NCI-H2227 (cell line): ENCODE results near the gene CTAG1A.
"Not testable (repeated sequence)": the region's sequence is repeated elsewhere in the genome, so short reads cannot be mapped to it uniquely, and the experiment has no call there.

Experiments
- DNase-seq: peaks from one replicate; lab custom pipeline; 2025; ENCODE audit not compliant: unreplicated experiment; lab: John Stamatoyannopoulos, UW

The CTAG1A gene

DNA sequence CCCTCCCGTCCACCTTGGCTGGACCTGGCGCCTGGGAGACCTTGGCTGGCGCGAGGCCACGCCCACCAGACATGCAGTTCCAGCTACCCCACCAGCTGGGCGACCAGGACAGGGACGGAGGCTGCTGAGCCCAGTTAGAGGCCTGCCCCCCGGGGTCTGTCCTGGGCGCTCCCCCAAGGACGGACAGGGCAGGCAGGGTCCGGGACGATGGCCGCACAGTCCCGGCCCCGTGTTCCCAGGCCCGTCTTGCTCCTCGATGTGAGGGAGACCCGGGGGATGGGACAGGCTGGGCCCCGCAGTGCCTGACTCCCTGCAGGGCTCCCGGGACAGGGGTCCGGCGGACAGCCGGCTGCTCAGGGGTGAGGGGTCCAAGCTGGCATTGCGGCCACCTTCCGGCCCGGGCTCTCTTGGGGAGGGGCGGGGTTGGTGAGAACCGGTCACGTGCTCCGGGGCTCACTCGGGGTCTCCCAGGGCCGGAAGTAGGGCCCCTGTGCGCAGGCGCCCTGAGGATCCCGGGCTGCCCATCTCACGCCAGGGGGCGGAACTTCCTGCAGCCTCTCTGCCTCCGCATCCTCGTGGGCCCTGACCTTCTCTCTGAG is at the start of gene CTAG1A:
Gene CTAG1A, plus strand, starts transcription at position 549 of the 599 bp plus-strand sequence. CDS start 74 bp downstream, outside the sequence.
- DNase-seq = not testable (repeated sequence)

DNA sequence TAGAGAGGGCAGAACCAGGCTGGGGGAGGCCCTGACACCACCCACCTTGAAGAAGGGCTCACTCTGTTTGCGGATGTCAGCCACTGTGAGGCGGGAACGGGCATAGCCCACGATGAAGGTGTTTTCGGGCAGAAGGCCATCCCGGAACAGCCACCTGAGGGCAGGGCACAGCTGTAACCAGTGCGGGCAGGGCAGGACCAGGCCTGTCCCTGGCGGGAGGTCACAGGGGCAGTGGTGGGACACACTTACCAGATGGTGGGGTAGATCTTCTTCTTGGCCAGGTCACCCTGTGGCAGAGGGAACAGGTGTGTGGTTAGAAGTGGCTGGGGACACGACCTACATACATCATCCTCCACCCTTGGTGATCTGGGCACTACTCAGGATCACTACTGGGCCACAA is 49.0 kb upstream of the CTAG1A start:
- DNase-seq = no peak

DNA sequence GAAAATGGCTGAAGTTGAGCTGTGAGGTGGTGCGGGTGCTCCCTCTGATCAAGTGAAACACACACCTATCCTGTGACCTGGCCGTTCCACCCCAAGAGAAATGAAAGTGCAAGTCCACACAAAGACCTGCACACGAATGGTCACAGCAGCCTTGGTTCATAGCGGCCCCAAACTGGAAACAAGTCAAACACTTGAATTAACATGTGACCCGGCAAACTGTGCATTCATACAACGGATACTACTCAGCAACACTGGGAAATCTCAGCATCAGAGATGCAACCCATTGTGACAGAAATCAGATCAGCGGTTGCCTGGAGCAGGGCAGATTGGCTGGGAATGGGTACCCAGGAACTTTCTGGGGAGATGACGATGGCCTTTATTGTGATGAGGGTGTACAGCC is 45.9 kb upstream of the CTAG1A start:
- DNase-seq = no peak

DNA sequence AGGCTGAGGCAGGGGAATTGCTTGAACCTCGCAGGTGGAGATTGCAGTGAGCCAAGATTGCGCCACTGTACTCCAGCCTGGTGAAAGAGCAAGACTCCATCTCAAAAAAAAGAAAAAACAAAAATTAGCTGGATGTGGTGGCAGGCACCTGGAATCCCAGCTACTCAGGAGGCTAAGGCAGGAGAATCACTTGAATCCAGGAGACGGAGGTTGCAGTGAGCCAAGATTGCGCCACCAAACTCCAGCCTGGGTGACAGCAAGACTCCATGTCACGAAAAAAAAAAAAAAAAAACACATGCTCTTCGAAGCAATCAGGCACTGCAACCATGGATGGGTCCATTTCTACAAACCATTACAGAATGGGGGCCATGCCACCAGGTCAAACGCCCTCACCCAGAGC is 44.6 kb upstream of the CTAG1A start:
- not testable (repeated sequence) for DNase-seq

DNA sequence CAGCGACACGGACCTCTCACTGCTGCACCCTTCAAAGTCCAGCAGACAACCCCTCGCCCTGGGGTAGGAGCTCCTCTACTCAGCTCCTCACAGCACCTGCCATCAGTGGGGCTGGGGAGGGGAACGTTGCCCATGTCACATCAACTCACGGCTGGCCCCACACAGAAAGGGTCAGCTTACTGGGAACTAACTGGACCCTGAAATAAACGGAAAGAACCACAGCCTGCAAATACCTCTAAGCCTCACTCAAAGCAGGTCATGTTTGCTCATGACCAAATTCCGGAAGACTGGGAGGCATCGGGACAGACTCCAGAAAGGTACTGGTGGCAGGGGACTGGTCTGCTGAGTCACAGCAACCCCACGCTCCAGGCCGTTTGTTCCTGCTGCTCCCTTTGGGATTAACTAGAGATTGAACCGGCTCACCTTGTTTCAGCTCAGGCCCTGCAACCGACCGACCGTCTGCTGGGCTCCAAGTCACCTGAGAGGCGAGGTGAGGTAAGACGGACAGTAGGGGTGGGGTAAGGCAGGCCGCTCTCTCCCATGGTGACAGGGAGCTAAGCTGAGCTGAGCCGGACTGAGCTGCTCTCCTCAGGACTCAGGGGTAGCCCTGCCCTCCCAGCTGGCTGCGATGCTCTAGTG is 43.9 kb upstream of the CTAG1A start:
- DNase-seq = no peak

DNA sequence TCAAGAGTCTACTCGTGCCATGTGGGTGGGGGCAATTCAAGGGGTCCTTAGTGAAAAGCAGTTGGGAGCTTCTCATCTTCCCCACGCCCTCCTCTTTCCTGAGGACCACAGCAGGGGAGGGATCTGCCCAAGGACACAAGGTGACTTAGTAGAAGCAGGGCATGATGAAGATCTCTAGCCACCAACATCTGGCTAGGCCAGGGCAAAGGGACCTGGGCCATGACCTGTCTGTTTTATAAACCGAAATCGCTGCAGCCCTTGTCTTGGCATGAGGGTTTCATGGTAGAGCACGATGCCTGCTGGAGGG is 43.4 kb upstream of the CTAG1A start:
- DNase-seq = no peak

DNA sequence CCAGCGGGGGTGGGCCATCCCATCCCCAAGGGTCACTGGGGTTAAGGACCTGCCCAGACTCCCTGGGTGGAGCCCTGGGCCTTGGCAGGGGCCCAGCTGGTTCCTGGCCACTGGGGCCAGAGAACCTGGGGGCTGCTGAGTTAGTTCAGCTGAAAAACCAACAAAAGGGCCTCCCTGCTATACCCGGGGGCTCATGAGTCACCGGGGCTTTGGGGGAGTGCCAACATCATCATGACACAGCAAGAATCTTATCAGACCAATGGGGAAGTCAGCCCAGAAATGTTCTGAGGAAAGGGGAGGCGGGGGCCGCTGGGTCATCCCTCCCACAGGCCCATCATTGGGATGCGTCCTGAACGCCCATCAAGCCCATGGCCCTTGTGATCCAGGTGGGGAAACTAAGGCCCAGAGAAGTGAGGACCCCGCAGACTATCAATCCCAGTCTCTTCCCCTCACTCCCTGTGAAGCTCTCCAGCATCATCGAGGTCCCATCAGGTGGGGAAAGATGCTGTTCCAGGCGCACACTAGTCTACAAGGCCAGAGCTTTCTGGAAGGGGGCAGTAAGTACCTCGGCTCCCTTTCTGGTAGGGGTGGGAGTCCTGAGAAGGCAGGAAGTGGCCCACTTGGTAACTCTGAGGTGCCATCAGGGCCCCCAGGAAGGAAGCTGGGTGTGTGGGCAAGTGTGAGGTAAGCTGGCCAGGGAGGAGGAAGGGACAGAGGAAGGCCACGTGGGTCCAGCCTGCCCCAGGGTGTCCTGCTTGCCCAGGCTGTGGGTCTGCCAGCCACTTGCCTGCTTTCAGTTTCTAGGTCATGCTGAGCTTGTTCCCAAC is 42.8 kb upstream of the CTAG1A start:
- no peak for DNase-seq

DNA sequence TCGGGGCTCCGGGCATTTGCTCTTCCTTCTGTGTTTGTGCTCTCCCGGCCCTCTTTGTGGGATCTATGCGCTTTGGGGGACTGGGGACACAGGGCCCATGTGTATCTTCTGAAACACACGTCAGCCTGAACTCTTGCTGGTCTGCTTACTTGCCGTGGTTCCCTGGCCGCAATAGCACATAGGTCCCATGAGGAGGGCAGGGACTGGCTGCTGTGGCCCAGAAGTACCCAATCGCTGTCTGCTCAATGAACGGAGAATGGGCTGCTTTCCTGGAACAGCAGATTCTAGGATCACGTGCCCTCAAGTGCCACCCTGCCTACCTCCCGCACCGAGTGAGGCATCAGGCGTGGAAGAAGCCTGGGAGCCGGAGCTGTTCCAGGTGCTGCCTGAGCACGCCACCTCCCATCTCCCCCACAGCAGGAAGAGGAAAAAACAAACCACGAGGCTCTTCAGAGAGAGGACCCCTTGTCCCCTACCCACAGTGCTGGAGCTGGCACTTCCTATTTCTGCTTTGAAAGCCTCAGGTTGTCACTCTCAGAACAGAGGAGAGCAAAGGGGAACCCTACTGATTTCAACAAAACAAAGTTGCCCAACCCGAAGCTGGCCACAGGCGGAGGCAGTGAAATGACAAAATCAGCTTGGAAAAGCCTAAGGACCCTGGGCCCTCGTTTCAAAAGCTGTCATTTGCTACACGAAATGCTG is 42.1 kb upstream of the CTAG1A start:
- DNase-seq = no peak

DNA sequence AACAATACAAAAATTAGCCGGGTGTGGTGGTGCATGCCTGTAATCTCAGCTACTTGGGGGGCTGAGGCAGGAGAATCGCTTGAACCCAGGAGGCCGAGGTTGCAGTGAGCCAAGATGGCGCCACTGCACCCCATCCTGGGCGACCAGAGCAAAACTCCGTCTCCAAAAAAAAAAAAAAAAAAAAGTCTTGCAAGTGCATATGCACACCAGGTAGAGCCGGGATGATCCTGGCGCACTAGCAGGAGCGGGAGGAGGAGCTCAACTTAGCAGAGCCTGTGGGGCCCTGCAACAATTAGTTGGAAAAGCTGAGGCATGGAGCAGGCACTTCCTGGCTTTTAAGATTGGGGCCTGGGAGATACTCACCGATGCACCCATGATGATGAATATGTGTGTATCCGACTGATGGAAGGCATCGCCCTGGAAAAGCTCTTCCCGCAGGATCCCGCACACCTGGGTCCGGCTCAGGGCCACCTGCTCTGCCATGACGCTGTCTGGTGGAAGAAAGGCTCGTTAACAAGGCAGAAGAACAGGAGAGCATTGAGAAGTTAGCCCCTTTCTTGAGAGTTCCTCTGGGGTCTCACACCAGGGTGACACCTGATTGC is 39.2 kb upstream of the CTAG1A start:
- DNase-seq = no peak

DNA sequence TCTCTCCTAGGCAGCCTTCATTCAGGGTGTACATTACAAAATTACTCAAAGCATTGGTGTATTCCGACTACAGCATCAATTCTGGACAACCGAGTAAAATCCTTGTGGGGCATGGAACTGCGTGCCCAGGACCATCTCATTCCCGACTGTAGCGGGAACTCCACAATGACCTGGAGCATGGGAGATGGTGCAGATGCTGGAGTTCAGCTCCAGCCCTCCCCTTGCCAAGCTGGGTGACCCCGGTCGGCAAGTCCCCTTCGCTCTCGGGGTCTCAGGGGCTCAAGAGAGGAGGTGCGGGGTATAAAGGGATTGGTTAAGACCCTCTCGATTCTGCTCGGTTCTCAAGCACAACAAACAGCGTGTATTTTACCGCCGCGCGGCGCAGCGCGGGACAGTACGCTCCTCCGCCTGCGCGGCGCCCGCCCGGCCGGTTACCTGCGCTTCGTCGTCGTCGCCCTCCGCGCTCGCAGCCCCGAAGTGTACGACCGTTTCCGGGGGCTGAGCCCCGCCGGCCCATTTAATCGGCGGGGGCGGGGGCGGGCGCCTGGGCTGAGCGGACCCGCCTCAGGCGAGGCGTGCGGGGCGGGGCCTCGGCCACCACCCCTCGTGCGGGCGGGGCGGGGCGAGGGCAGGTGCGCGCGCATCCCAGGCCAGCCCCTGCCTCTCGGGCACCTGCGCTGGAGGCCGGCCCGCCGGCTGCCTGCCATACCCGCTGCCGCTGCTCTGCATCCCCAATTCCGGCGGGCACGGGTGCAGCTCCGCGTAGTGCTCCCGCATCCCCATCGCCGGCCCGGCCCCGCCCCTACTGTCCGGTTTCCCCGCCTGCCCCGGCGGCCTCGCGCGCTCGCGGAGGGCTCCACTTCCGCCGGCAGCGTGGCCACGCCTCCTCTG is 38.3 kb upstream of the CTAG1A start, which contains the start of gene G6PD:
Gene G6PD, minus strand, starts transcription at position 493 of the 891 bp plus-strand sequence. CDS start 691 bp downstream, outside the sequence.
- DNase-seq = peak; percentile 88

DNA sequence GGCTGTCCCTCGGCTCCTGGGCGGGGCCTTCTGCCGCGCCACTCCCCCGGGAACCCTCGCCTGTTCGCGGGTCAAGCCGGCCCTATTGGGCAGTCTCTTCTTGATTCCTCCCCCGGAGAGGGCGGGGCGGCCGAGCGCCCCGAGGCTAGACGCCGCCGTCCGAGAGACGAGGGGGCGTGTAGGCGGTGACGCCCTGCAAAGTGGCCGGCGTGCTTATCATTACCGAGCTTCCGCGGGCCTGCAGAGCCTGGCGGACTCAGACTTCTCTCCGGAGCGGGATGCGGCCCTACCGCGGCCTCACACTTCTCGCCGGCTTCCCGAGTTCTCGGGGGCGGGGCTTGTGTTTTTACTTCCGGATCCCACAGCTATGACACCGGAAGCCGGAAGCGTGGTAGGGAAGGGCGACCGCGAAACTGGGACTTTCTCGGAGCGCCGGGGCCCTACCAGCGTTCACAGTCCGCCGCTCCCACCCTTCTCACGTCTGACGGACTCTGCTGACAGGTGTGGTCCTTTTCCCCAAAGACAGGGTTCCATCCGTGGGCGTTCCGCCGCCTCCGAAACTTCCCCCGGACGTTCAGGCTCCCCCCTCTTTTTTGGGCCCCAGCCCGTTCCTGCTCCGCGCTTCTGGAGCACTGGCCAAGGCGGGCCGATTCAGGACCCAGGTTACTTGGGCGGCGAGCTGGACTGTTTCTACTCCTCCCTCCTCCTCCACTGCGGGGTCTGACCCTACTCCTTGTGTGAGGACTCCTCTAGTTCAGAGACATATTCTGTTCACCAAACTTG is 37.5 kb upstream of the CTAG1A start, which contains the start of gene IKBKG:
Gene IKBKG, plus strand, starts transcription at position 376 of the 783 bp plus-strand sequence. CDS start 4,383 bp downstream, outside the sequence.
- peak; percentile 94 for DNase-seq

DNA sequence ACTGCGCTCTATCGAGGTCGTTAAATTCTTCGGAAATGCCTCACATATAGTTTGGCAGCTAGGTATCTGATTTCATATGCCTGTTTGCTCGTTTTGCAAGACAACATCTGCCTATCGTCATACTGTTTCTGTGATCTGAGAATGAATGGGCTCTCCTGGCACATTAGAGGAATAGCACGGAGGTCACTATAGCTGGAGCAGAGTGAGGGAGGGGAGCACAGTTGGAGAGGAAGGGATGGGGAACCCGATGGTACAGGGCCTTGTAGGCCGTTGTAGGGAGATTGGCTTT is 37.0 kb upstream of the CTAG1A start:
- no peak for DNase-seq

DNA sequence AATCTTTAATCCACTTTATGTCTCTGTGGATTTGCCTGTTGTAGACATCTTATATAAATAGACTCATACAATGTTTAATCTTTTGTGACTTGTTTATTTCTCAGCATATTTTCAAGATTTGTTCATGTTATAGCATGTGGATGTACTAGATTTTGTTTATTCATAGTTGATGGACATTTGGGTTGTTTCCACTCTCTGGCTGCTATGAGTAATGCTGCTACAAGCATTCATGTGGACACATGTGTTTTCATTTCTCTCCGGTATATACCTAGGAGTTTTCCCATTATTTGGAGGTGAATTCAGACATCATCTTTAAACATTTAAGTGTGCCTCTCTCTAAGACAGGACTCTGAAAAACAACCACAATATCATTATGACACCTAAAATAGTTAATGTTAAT is 35.2 kb upstream of the CTAG1A start:
- no peak for DNase-seq

DNA sequence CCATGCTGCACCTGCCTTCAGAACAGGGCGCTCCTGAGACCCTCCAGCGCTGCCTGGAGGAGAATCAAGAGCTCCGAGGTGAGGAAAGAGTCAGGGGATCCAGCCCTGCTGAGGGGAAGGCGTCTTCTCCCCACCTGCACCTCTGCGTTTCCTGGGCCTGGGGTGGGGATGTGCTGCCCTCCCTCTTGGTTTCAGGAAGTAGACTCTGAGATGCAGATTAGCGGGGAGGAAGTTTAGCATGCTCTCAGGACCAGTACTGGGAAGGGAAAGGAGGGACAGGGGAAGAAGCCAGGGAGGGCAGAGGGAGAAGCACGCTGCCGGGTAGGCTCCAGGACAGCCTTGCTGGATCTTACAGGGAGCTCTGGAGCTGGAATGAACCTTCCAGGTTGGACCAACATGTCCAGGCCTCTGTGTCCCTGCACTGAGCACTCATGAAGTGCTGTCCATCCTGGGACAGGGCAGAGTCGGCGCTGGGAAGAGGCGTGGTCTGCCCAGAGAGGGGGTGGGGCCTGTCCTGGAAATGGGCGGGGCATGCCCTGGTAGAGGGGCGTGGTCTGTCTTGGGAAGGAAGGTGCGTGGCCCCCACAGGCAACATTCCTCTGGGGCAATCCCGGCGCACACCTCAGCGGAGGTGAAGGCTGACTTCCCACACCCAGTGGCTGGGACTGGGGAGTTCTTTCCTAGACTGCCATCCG is 32.7 kb upstream of the CTAG1A start:
- DNase-seq = not testable (repeated sequence)

DNA sequence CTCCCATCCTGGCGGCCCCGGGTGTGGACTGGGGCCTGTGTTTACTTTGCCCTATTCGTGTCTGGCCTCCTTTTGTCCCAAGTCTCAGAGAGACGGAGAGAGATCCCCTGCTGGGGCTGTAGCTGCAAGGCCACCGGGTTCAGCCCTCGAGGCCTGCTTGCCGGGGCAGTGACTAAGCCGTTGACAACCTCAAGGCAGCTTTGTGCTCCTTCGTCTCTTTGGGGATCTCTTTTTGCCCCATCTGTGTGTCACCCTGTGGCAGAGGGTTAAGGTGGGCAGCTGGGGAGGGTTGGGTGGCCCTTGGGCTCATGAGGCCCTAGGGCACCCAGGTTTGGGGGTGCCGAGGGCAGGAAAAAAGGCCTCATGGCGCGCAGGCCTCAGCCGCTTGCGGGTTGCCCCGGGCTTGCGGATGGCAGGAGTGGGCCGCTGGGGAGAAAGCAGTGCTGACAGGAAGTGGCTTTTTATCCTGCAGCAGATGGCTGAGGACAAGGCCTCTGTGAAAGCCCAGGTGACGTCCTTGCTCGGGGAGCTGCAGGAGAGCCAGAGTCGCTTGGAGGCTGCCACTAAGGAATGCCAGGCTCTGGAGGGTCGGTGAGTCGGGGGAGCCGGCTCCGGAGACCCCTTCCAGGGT is 26.8 kb upstream of the CTAG1A start:
- DNase-seq = not testable (repeated sequence)

DNA sequence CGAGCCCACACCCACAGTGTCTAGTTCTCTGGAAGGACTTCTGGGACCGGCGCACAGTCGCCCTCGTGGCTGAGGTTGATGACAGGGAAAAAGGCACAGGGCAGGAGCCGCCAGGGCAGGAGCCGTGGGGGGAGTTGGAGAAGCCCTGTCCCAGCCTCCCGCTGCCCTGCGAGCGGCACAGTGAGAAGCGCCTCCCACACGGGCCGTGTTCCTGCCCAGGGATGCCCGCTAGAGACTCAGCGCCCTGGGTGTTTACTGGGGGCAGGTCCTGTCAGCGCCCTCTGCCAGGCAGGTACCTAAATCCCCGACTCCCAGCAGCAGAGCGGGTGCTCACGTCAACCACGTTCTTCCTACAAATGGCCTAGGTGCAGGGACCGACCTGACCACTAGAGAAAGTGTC is 26.0 kb upstream of the CTAG1A start:
- DNase-seq = not testable (repeated sequence)

DNA sequence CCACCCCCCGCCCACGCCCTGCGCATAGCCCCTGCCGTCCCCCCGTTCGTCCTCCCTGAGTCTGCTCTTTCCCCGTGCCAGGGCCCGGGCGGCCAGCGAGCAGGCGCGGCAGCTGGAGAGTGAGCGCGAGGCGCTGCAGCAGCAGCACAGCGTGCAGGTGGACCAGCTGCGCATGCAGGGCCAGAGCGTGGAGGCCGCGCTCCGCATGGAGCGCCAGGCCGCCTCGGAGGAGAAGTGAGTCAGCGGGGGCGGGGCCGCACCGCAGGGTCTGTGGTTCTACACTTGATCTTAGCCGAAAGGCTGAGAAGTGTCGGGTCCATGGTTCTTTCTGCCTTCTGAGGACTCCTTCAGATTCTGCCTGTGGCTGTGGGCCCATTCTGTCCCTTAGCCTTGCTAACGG is 24.6 kb upstream of the CTAG1A start:
- DNase-seq = not testable (repeated sequence)

DNA sequence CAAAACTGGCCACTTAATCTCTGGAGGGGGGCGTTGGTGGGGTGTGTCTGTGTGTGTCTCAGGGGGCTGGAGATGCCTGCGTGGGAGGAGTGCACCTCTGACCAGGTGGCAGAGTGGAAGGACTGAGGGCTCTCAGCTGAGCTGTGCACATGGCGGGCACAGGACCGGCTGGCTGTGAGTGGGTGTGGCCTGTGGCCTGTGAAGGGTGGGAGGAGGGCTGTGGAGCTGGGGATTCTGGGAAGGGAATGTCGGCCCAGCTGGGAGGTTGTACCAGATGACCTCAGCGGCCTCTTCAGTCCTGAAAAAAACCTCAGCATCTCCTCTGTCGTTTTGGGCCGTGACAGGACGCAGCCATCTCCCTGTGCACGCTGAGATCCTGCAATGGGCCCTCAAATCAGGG is 22.6 kb upstream of the CTAG1A start:
- not testable (repeated sequence) for DNase-seq
